A549 (cell line): ENCODE results near the gene FAN1. TPM values are rescaled to one million over a fixed set of nuclear protein-coding genes. Genes with fewer than 3 reads are reported as not detected.

Experiments
- ATAC-seq, 2 experiments: fragments of 200-7000 bp in 1 of 2; fragments of >200 bp in 1 of 2; cut with Nextera tagmentation in 1 of 2; cut with Tn5 transposase in 1 of 2; 3 replicates each; pipeline versions ENCODE4 v1.8.0 to v1.9.1; 2018 to 2020; ENCODE audit warnings: mild to moderate bottlenecking in 1 of 2, moderate library complexity in 1 of 2
- CTCF ChIA-PET: fragments of 300-600 bp; sonication (Branson Sonifier 250); formaldehyde crosslinking; extraction: SDS; loops from one replicate; lab custom pipeline; 2021; ENCODE audit warnings: antibody characterized with exemption, inconsistent platforms; lab: Yijun Ruan, JAX
- POLR2A ChIA-PET: fragments of 350-600 bp; formaldehyde crosslinking; extraction: SDS; loops from one replicate; lab custom pipeline; 2021; ENCODE audit warnings: antibody characterized with exemption, inconsistent platforms; lab: Yijun Ruan, JAX
- DNase-seq, 2 experiments: peaks; one replicate each; pipeline versions ENCODE4 v3.0.0 to v3.0.0-alpha.2; 2011 to 2016; ENCODE audit warnings: low read depth in 1 of 2, low spot score in 1 of 2
- FAIRE-seq: peaks from 2 replicates; lab custom pipeline; 2011; peaks lifted over from hg19 to GRCh38; lab: Jason Lieb, UNC
- H3K27ac ChIP-seq, 2 experiments: fragments of >200 bp; sonication (Bioruptor Twin); formaldehyde crosslinking; 3 replicates each; pipeline ENCODE4 v1.5.1; 2016 to 2017
- H3K4me1 ChIP-seq: fragments of >200 bp; sonication (Bioruptor Twin); formaldehyde crosslinking; 3 replicates; pipeline ENCODE4 v1.6.1; 2016
- H3K4me2 ChIP-seq: fragments of >200 bp; sonication (Bioruptor Twin); formaldehyde crosslinking; 3 replicates; pipeline ENCODE4 v1.6.1; 2016
- H3K4me3 ChIP-seq: fragments of >200 bp; sonication (Bioruptor Twin); formaldehyde crosslinking; 3 replicates; pipeline ENCODE4 v1.5.1; 2016
- H3K9me3 ChIP-seq: fragments of >200 bp; sonication (Bioruptor Twin); formaldehyde crosslinking; 3 replicates; pipeline ENCODE4 v1.6.1; 2016
- BCL3 ChIP-seq: fragments of >200 bp; sonication (Bioruptor Twin); formaldehyde crosslinking; IDR thresholded peaks from 3 replicates; pipeline ENCODE4 v1.6.1; 2016
- CBX2 ChIP-seq: fragments of 200-600 bp; sonication (generic); IDR thresholded peaks from 2 replicates; pipeline ENCODE4 v1.6.1; 2016; ENCODE audit warnings: low read depth, mild to moderate bottlenecking, borderline replicate concordance
- CHD2 ChIP-seq: fragments of 150-350 bp; IDR thresholded peaks from 2 replicates; pipeline ENCODE4 v1.6.1; 2014; ENCODE audit warnings: low read length; ENCODE audit not compliant: partially characterized antibody
- CHD4 ChIP-seq: fragments of 200-600 bp; sonication (generic); IDR thresholded peaks from 2 replicates; pipeline ENCODE4 v1.6.1; 2016; ENCODE audit warnings: antibody characterized with exemption, mild to moderate bottlenecking, borderline replicate concordance
- EHMT2 ChIP-seq: fragments of 200-600 bp; sonication (generic); IDR thresholded peaks from 2 replicates; pipeline ENCODE4 v1.6.1; 2016; ENCODE audit warnings: antibody characterized with exemption, low read depth, mild to moderate bottlenecking, moderate library complexity
- ELK1 ChIP-seq: fragments of 150-350 bp; IDR thresholded peaks from 2 replicates; pipeline ENCODE4 v1.6.1; 2014; ENCODE audit warnings: low read depth, mild to moderate bottlenecking, low read length
- ESRRA ChIP-seq: fragments of 150-350 bp; IDR thresholded peaks from 2 replicates; pipeline ENCODE4 v1.6.1; 2014; ENCODE audit warnings: mild to moderate bottlenecking, low read length, borderline replicate concordance
- GATA3 ChIP-seq: IDR thresholded peaks from 2 replicates; pipeline ENCODE4 v1.6.1; 2012; ENCODE audit warnings: borderline replicate concordance
- HOXB13 ChIP-seq: fragments of 250-450 bp; sonication (Bioruptor Pico); IDR thresholded peaks from 2 replicates; pipeline ENCODE4 v1.5.0; 2020; ENCODE audit warnings: low read depth, mild to moderate bottlenecking, moderate library complexity
- JUN ChIP-seq, 2 experiments: fragments of >200 bp; sonication (Bioruptor Twin); formaldehyde crosslinking; IDR thresholded peaks; 2 replicates in 1 of 2; 3 replicates in 1 of 2; pipeline ENCODE4 v1.6.1; 2016 to 2017
- KDM1A ChIP-seq: fragments of 200-600 bp; sonication (generic); IDR thresholded peaks from 2 replicates; pipeline ENCODE4 v1.6.1; 2016; ENCODE audit warnings: low read depth, mild to moderate bottlenecking
- MAFK ChIP-seq: fragments of 450-650 bp; IDR thresholded peaks from 2 replicates; pipeline ENCODE4 v1.6.1; 2014; ENCODE audit not compliant: partially characterized antibody
- MYC ChIP-seq: IDR thresholded peaks from 2 replicates; pipeline ENCODE4 v1.6.1; 2012; ENCODE audit warnings: mild to moderate bottlenecking, inconsistent platforms, low read length, improper control_type of control experiment, borderline replicate concordance
- PBX3 ChIP-seq: IDR thresholded peaks from 2 replicates; pipeline ENCODE4 v1.6.1; 2012
- RAD21 ChIP-seq, 2 experiments: fragments of >200 bp in 1 of 2; sonication (Bioruptor Twin) in 1 of 2; formaldehyde crosslinking in 1 of 2; IDR thresholded peaks in 1 of 2; conservative IDR thresholded peaks in 1 of 2; 2 replicates in 1 of 2; 3 replicates in 1 of 2; pipeline ENCODE4 v1.6.1; 2012 to 2018; ENCODE audit warnings: inconsistent platforms in 1 of 2
- RNF2 ChIP-seq: fragments of 200-600 bp; sonication (generic); IDR thresholded peaks from 2 replicates; pipeline ENCODE4 v1.6.1; 2016; ENCODE audit warnings: low read depth, mild to moderate bottlenecking, antibody characterized with exemption, moderate library complexity, borderline replicate concordance
- TP53 ChIP-seq: fragments of 250-450 bp; sonication (Bioruptor Pico); IDR thresholded peaks from 2 replicates; pipeline ENCODE4 v1.5.0; 2021; ENCODE audit warnings: mild to moderate bottlenecking, moderate library complexity
- ZFP36 ChIP-seq: fragments of 450-650 bp; IDR thresholded peaks from 2 replicates; pipeline ENCODE4 v1.6.1; 2014; ENCODE audit warnings: borderline replicate concordance; ENCODE audit not compliant: partially characterized antibody
- ZNF302 ChIP-seq: fragments of 250-450 bp; sonication (Bioruptor Pico); IDR thresholded peaks from 2 replicates; pipeline ENCODE4 v1.9.0; 2021; ENCODE audit warnings: inconsistent platforms, mild to moderate bottlenecking, moderate library complexity
- WGBS: methylation state at CpG from one replicate; pipeline ENCODE4 v1.1.6; 2017; ENCODE audit errors: missing lambda C conversion rate; 5-methylcytosine and 5-hydroxymethylcytosine counted together
- polyA plus RNA-seq, 4 experiments: library from polyadenylated mRNA; depleted of rRNA in 3 of 4; stranded (reverse); fragments of >200 nt; fragmentation: RNase III in 1 of 4; extraction: RNeasy Plus Mini Kit Qiagen cat#74134 plus additional on column Dnase treatment in 1 of 4; gene quantifications; 2 replicates in 3 of 4; 3 replicates in 1 of 4; pipeline ENCODE4 v1.2.3, GENCODE V29; 2011 to 2017
- TF ChIP-seq, protein P1 (sequence below): fragments of 200-600 bp; sonication (generic); IDR thresholded peaks from 2 replicates; pipeline ENCODE4 v1.6.1; 2016; ENCODE audit warnings: antibody characterized with exemption, mild to moderate bottlenecking, moderate library complexity

Gene FAN1
- polyA plus RNA-seq, 2 of the 4 experiments (the other 2 are of a cell fraction), result 17.4 to 22.1 TPM

DNA sequence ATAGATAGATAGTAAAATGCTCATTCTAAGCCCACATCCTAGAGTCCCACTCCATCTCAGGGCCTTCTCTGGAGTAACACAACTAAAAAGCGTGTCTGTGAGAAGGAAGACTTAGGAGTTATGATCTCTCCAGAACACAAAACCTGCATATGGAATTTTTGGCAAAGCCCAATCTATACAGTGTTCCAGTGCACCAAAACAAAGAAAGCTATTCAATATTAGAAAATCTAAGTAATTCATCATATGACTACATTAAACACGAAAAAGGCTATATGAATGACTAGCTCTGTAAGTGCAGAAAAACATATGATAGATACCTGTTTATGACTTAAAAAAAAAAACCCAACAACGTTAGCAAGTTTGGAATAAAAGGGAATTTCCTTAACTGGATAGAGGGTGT is 60.0 kb downstream of the FAN1 start:
- POLR2A ChIA-PET, result no interaction called here
- FAIRE-seq, result no peak

GRCh38 chr15:30969724-30970123 is 66.0 kb downstream of the FAN1 start:
- ChIA-PET CTCF (no interaction called here), POLR2A (no interaction called here)
- TF ChIP-seq PBX3, result no peak
- TF ChIP-seq JUN (IDR thresholded peaks at IDR 0.05), result no peak
- no peak for TF ChIP-seq GATA3
- no peak for TF ChIP-seq CHD2
- no peak for TF ChIP-seq ZNF302 (CRISPR knock-in tag)
- no peak for TF ChIP-seq ESRRA
- TF ChIP-seq RNF2, result no peak
- TF ChIP-seq MAFK, result no peak
- TF ChIP-seq CHD4, result no peak
- no peak for TF ChIP-seq ZFP36
- TF ChIP-seq EHMT2, result no peak
- TF ChIP-seq MYC, result no peak
- no peak for TF ChIP-seq ELK1
- DNase-seq, result no peak
- 96% methylated on average over 2 of the region's 2 CpGs for WGBS
- H3K9me3 ChIP-seq, result no peaks in the 10 kb centered on the region
- no peak overlapping the region for H3K4me3 ChIP-seq
- no peak overlapping the region for H3K27ac ChIP-seq
- no peak overlapping the region for H3K4me2 ChIP-seq
- peak; percentile 39 for FAIRE-seq
- 0 out of 3 replicates have a peak, but pooled peaks cover 5% of the 10 kb centered on the region for H3K4me1 ChIP-seq
- no peak for ATAC-seq

More for the DNA sequence above, 60.0 kb downstream of the FAN1 start:
- WGBS, result 81% methylated on average over 3 of the region's 3 CpGs
- 0 out of 3 replicates have a peak, but pooled peaks cover 5% of the 10 kb centered on the region for H3K4me1 ChIP-seq
- H3K27ac ChIP-seq, result no peak overlapping the region
- CTCF ChIA-PET, result interaction anchor here (0.6 to 1.1 kb wide), 5 partner anchors 21 to 130 kb away, joined by 3 to 4 read pairs (median 3); no protein-coding TSS in a partner anchor
- ATAC-seq, result no peak
- H3K9me3 ChIP-seq, result no peaks in the 10 kb centered on the region
- H3K4me3 ChIP-seq, result no peak overlapping the region
- no peak for DNase-seq
- TF ChIP-seq ESRRA (no peak), KDM1A (no peak), EHMT2 (no peak), MYC (no peak), JUN (IDR thresholded peaks at IDR 0.05) (no peak), TP53 (CRISPR knock-in tag) (no peak), CBX2 (no peak), HOXB13 (CRISPR knock-in tag) (no peak), RAD21 (conservative IDR thresholded peaks at IDR 0.05 in 1 of 2, IDR thresholded peaks at IDR 0.05 in 1 of 2) (no peak), RNF2 (no peak), BCL3 (no peak)
- TF ChIP-seq, protein P1, sequence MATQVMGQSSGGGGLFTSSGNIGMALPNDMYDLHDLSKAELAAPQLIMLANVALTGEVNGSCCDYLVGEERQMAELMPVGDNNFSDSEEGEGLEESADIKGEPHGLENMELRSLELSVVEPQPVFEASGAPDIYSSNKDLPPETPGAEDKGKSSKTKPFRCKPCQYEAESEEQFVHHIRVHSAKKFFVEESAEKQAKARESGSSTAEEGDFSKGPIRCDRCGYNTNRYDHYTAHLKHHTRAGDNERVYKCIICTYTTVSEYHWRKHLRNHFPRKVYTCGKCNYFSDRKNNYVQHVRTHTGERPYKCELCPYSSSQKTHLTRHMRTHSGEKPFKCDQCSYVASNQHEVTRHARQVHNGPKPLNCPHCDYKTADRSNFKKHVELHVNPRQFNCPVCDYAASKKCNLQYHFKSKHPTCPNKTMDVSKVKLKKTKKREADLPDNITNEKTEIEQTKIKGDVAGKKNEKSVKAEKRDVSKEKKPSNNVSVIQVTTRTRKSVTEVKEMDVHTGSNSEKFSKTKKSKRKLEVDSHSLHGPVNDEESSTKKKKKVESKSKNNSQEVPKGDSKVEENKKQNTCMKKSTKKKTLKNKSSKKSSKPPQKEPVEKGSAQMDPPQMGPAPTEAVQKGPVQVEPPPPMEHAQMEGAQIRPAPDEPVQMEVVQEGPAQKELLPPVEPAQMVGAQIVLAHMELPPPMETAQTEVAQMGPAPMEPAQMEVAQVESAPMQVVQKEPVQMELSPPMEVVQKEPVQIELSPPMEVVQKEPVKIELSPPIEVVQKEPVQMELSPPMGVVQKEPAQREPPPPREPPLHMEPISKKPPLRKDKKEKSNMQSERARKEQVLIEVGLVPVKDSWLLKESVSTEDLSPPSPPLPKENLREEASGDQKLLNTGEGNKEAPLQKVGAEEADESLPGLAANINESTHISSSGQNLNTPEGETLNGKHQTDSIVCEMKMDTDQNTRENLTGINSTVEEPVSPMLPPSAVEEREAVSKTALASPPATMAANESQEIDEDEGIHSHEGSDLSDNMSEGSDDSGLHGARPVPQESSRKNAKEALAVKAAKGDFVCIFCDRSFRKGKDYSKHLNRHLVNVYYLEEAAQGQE, result no peak
- no peak overlapping the region for H3K4me2 ChIP-seq
